CD4-positive, alpha-beta T cell treated with Interferon gamma for 1 hour (primary cell): ENCODE data around the gene UTY.

Source experiments
- DNase-seq: peaks from one replicate; pipeline ENCODE4 v3.0.0-alpha.2; 2020

UTY gene

GRCh38 chrY:13479828-13480227 lies at the start of gene UTY:
UTY (minus strand) TSS chrY:13480033; CDS start chrY:13479665, 368 bp downstream.
- DNase-seq: no peak

GRCh38 chrY:13520474-13520873 lies 40.6 kb upstream of the UTY start:
- no peak for DNase-seq

- no peak for DNase-seq
Observed at GRCh38 chrY:13501215-13501614, 21.4 kb upstream of the UTY start.

- DNase-seq: no peak
Observed at GRCh38 chrY:13493737-13494136, 13.9 kb upstream of the UTY start.

- no peak for DNase-seq
Observed at GRCh38 chrY:13492408-13492807, 12.6 kb upstream of the UTY start.

- DNase-seq: no peak
Observed at GRCh38 chrY:13488738-13489137, 8.9 kb upstream of the UTY start.

GRCh38 chrY:13479121-13479711 lies 617 bp downstream of the UTY start:
- no peak for DNase-seq

GRCh38 chrY:13478126-13478785 lies 1.6 kb downstream of the UTY start:
- DNase-seq: no peak

- no peak for DNase-seq
Observed at GRCh38 chrY:13474997-13475396, 4.8 kb downstream of the UTY start.

GRCh38 chrY:13451572-13451971 lies 28.3 kb downstream of the UTY start:
- no peak for DNase-seq

- no peak for DNase-seq
Observed at GRCh38 chrY:13450596-13451130, 29.2 kb downstream of the UTY start.

- DNase-seq: no peak
Observed at GRCh38 chrY:13445566-13445965, 34.3 kb downstream of the UTY start.

GRCh38 chrY:13443146-13443545 lies 36.7 kb downstream of the UTY start:
- DNase-seq: no peak

- DNase-seq: no peak
Observed at GRCh38 chrY:13440811-13441210, 39.0 kb downstream of the UTY start.

GRCh38 chrY:13435968-13436937 lies 43.6 kb downstream of the UTY start:
- DNase-seq: no peak

GRCh38 chrY:13435206-13435967 lies 44.4 kb downstream of the UTY start:
- no peak for DNase-seq

- DNase-seq: no peak
Observed at GRCh38 chrY:13432293-13433025, 47.4 kb downstream of the UTY start.

- no peak for DNase-seq
Observed at GRCh38 chrY:13429551-13429950, 50.3 kb downstream of the UTY start.

GRCh38 chrY:13423281-13423732 lies 56.5 kb downstream of the UTY start:
- DNase-seq: no peak

- no peak for DNase-seq
Observed at GRCh38 chrY:13416869-13417661, 62.8 kb downstream of the UTY start.

- no peak for DNase-seq
Observed at GRCh38 chrY:13415556-13415955, 64.3 kb downstream of the UTY start.
